ENCODE measurements around the gene FAM53B. TPM values are rescaled to one million over a fixed set of nuclear protein-coding genes. Genes with fewer than 3 reads are reported as not detected.

FAM53B gene
- total RNA-seq, 2 experiments from 2014 or later, result 13.3 to 13.9 TPM

- ChIA-PET POLR2A (interaction anchor here (1.0 to 2.7 kb wide), 4 partner anchors 9 to 41 kb away, joined by 4 to 31 read pairs (median 8); no protein-coding TSS in a partner anchor), CTCF (interaction anchor here (1.0 to 7.6 kb wide), 8 partner anchors 11 to 87 kb away, joined by 3 to 100 read pairs (median 5); no protein-coding TSS in a partner anchor)
- Mint-ChIP-seq H3K4me3 (peak overlapping the region; percentile 37), H3K36me3 (ENCODE audit: low read depth) (peaks cover 13% of the 10 kb centered on the region), H3K27ac (peak overlapping the region; percentile 86), H3K27me3 (peaks cover 1% of the 10 kb centered on the region), H3K9me3 (ENCODE audit: low read depth) (no peaks in the 10 kb centered on the region), H3K4me1 (peaks cover 80% of the 10 kb centered on the region)
- DNase-seq (peak; percentile 65), ATAC-seq (peak; percentile 50)
- intact Hi-C loops (cut with DNase I, micrococcal nuclease), result loop anchor here (1.0 to 10.0 kb wide), 3 partner anchors 9 to 1573 kb away; partner anchors contain the start of gene BUB3 (in 1 of the 2)
Observed at GRCh38 chr10:124728071-124728829, 15.9 kb downstream of the FAM53B start.

- intact Hi-C loops (cut with DNase I, micrococcal nuclease), result loop anchor here in 1 of 2 experiments (10.0 kb wide), 1 partner anchor 1573 kb away; the partner anchor contains the start of gene BUB3
- ChIA-PET CTCF (interaction anchor here (0.6 to 11.9 kb wide), 9 partner anchors 10 to 664 kb away, joined by 3 to 146 read pairs (median 6); no protein-coding TSS in a partner anchor), POLR2A (interaction anchor here (1.5 to 2.7 kb wide), 2 partner anchors 9 to 39 kb away, joined by 10 to 31 read pairs; no protein-coding TSS in a partner anchor)
- ATAC-seq (no peak), DNase-seq (no peak)
- H3K9me3 Mint-ChIP-seq (ENCODE audit: low read depth), result no peaks in the 10 kb centered on the region
- peak overlapping the region; percentile 86 for H3K27ac Mint-ChIP-seq
- peaks cover 80% of the 10 kb centered on the region for H3K4me1 Mint-ChIP-seq
- H3K27me3 Mint-ChIP-seq, result peaks cover 1% of the 10 kb centered on the region
- H3K36me3 Mint-ChIP-seq (ENCODE audit: low read depth), result peaks cover 11% of the 10 kb centered on the region
- H3K4me3 Mint-ChIP-seq, result no peak overlapping the region
Observed at GRCh38 chr10:124727361-124727960, 16.7 kb downstream of the FAM53B start.

GRCh38 chr10:124725791-124726190 lies 18.4 kb downstream of the FAM53B start:
- no peak for ATAC-seq
- ChIA-PET CTCF (interaction anchor here (1.4 to 11.9 kb wide), 3 partner anchors 8 to 37 kb away, joined by 6 to 146 read pairs (median 9); no protein-coding TSS in a partner anchor), POLR2A (no interaction called here)
- H3K27ac Mint-ChIP-seq, result no peak overlapping the region
- H3K4me3 Mint-ChIP-seq, result no peak overlapping the region
- H3K27me3 Mint-ChIP-seq, result peaks cover 1% of the 10 kb centered on the region
- peaks cover 8% of the 10 kb centered on the region for H3K36me3 Mint-ChIP-seq (ENCODE audit: low read depth)
- H3K4me1 Mint-ChIP-seq, result peaks cover 87% of the 10 kb centered on the region
- no peaks in the 10 kb centered on the region for H3K9me3 Mint-ChIP-seq (ENCODE audit: low read depth)
- DNase-seq, result no peak
- intact Hi-C loops (cut with DNase I, micrococcal nuclease), result loop anchor here in 1 of 2 experiments (10.0 kb wide), 1 partner anchor 1571 kb away; the partner anchor contains the start of gene BUB3

DNA sequence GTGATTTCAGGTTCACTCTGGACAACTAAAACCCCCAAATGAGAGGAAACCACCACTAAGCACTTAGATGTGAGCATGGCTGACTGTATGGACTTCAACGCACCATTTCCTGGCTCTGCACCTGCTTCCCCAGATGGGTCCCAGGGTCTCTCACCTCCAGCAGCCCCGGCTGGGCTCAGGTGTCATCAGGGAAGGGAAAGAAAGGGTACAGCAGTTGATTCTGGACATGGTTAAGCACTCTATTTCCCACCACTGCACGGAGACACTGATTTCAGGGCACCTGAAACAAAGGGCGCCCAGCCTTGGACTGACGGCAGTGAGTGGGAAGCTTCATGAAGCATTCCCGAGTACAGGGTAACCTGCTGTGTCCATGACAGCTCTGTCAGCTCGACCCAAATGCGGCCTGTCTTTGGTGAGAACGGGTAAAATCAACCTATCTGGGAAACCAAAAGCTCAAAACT lies 19.0 kb downstream of the FAM53B start:
- no peak overlapping the region for H3K4me3 Mint-ChIP-seq
- CTCF ChIA-PET, result interaction anchor here (1.4 to 11.9 kb wide), 2 partner anchors 15 to 36 kb away, joined by 9 to 146 read pairs; no protein-coding TSS in a partner anchor
- POLR2A ChIA-PET, result interaction anchor here (0.7 to 2.6 kb wide), 2 partner anchors 8 to 20 kb away, joined by 3 to 25 read pairs; no protein-coding TSS in a partner anchor

DNA sequence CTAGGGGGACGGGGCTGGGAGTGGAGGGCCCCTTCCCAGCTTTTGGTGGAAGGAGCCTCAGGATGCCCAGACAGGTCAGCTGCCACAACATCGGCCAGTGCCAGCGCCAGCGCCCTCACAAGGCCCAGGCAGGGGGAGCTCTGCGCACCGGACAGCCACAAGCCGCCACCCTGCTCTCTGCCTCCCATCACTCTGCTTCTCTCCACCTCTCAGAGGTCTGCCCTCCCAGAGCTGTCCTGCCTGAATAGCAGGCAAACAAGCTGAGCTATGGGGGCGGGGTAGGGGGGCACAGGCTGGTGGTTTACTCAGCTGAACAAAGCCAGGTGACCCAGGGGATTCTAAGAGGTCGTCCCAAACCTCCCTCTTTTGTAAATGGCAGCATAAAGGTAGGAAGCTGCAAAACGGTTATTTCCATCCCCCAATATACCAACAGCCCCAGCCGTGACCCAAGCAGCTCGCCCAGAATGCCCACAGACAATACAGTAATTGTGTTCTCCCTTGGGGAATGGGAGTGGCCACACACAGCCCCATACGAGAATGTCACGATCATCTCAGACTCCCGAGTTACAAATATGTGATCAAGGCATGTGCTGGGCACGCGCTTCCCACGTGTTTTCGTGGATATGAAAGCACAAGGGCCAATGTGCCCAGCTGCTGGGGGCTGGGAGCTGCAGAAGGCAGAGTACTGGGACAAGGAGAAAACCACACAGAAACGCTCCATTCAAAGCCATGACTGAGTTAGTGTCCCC lies 19.7 kb downstream of the FAM53B start:
- intact Hi-C loops (cut with DNase I, micrococcal nuclease), result loop anchor here in 1 of 2 experiments (10.0 kb wide), 1 partner anchor 1570 kb away; the partner anchor contains the start of gene BUB3
- peaks cover 88% of the 10 kb centered on the region for H3K4me1 Mint-ChIP-seq
- peaks cover 9% of the 10 kb centered on the region for H3K36me3 Mint-ChIP-seq (ENCODE audit: low read depth)
- no peak for ATAC-seq
- ChIA-PET CTCF (interaction anchor here (0.7 to 11.9 kb wide), 5 partner anchors 9 to 35 kb away, joined by 3 to 146 read pairs (median 4); no protein-coding TSS in a partner anchor), POLR2A (interaction anchor here (0.7 to 2.6 kb wide), 2 partner anchors 9 to 19 kb away, joined by 3 to 25 read pairs; no protein-coding TSS in a partner anchor)
- H3K27ac Mint-ChIP-seq, result peak overlapping the region; percentile 90
- H3K27me3 Mint-ChIP-seq, result peaks cover 1% of the 10 kb centered on the region
- H3K4me3 Mint-ChIP-seq, result no peak overlapping the region
- no peak for DNase-seq
- no peaks in the 10 kb centered on the region for H3K9me3 Mint-ChIP-seq (ENCODE audit: low read depth)

More for the DNA sequence above, 19.0 kb downstream of the FAM53B start:
- Mint-ChIP-seq H3K4me1 (peaks cover 88% of the 10 kb centered on the region), H3K36me3 (ENCODE audit: low read depth) (peaks cover 11% of the 10 kb centered on the region), H3K27ac (peak overlapping the region; percentile 19), H3K27me3 (peaks cover 1% of the 10 kb centered on the region), H3K9me3 (ENCODE audit: low read depth) (no peaks in the 10 kb centered on the region)
- intact Hi-C loops (cut with DNase I, micrococcal nuclease), result loop anchor here in 1 of 2 experiments (10.0 kb wide), 1 partner anchor 1570 kb away; the partner anchor contains the start of gene BUB3
- ATAC-seq (no peak), DNase-seq (no peak)

DNA sequence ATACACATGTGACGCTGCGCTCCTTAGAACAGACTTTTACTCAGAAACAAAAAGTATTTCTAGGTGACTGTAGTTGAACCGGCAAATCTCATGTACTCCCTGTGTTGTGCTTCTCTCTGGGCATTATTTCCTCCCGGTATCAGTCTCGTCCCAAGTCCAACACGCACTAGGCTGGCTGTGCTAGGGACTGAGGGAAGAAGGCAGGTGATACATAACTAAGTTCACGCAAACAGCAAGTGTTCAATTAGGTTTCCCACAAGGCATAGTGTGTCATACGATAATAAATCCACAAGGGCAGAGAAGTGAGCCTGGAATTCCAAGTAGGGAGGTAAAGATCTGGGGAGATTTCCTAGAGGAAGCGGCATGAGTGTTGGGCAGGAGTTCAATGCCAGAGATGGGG lies 20.4 kb downstream of the FAM53B start:
- intact Hi-C loops (cut with DNase I, micrococcal nuclease), result loop anchor here (1.0 to 10.0 kb wide), 2 partner anchors 9 to 1569 kb away; partner anchors contain the start of gene BUB3 (in 1 of the 2)
- Mint-ChIP-seq H3K36me3 (ENCODE audit: low read depth) (peaks cover 7% of the 10 kb centered on the region), H3K27me3 (peaks cover 1% of the 10 kb centered on the region), H3K4me1 (peaks cover 88% of the 10 kb centered on the region), H3K9me3 (ENCODE audit: low read depth) (no peaks in the 10 kb centered on the region), H3K4me3 (no peak overlapping the region), H3K27ac (peak overlapping the region; percentile 90)
- CTCF ChIA-PET, result interaction anchor here (0.7 to 11.9 kb wide), 8 partner anchors 8 to 52 kb away, joined by 3 to 146 read pairs (median 4); no protein-coding TSS in a partner anchor
- ATAC-seq, result no peak
- no peak for DNase-seq
- POLR2A ChIA-PET, result interaction anchor here (0.7 to 2.6 kb wide), 9 partner anchors 9 to 102 kb away, joined by 3 to 25 read pairs (median 7); no protein-coding TSS in a partner anchor

GRCh38 chr10:124722798-124723783 lies 21.1 kb downstream of the FAM53B start:
- peaks cover 7% of the 10 kb centered on the region for H3K36me3 Mint-ChIP-seq (ENCODE audit: low read depth)
- POLR2A ChIA-PET, result interaction anchor here (0.5 to 2.6 kb wide), 14 partner anchors 8 to 193 kb away, joined by 3 to 25 read pairs (median 6); no protein-coding TSS in a partner anchor
- CTCF ChIA-PET, result interaction anchor here (0.6 to 11.9 kb wide), 14 partner anchors 9 to 91 kb away, joined by 3 to 146 read pairs (median 4); no protein-coding TSS in a partner anchor
- no peaks in the 10 kb centered on the region for H3K9me3 Mint-ChIP-seq (ENCODE audit: low read depth)
- ATAC-seq (peak; percentile 52), DNase-seq (peak; percentile 79)
- peak overlapping the region; percentile 26 for H3K4me3 Mint-ChIP-seq
- peaks cover 1% of the 10 kb centered on the region for H3K27me3 Mint-ChIP-seq
- peaks cover 88% of the 10 kb centered on the region for H3K4me1 Mint-ChIP-seq
- H3K27ac Mint-ChIP-seq, result peak overlapping the region; percentile 90
- intact Hi-C loops (cut with DNase I, micrococcal nuclease), result loop anchor here (1.0 to 10.0 kb wide), 2 partner anchors 10 to 1568 kb away; partner anchors contain the start of gene BUB3 (in 1 of the 2)

- intact Hi-C loops (cut with DNase I, micrococcal nuclease), result loop anchor here in 1 of 2 experiments (10.0 kb wide), 1 partner anchor 1567 kb away; the partner anchor contains the start of gene BUB3
- H3K4me3 Mint-ChIP-seq, result no peak overlapping the region
- H3K4me1 Mint-ChIP-seq, result peaks cover 93% of the 10 kb centered on the region
Observed at GRCh38 chr10:124721330-124722045, 22.7 kb downstream of the FAM53B start.

More at GRCh38 chr10:124721330-124722045, 22.7 kb downstream of the FAM53B start:
- ChIA-PET POLR2A (no interaction called here), CTCF (interaction anchor here (0.6 to 11.9 kb wide), 6 partner anchors 13 to 72 kb away, joined by 3 to 146 read pairs (median 4); no protein-coding TSS in a partner anchor)
- Mint-ChIP-seq H3K36me3 (ENCODE audit: low read depth) (peaks cover 18% of the 10 kb centered on the region), H3K27me3 (peaks cover 1% of the 10 kb centered on the region), H3K9me3 (ENCODE audit: low read depth) (no peaks in the 10 kb centered on the region), H3K27ac (peak overlapping the region; percentile 67)
- DNase-seq, result peak; percentile 51
- no peak for ATAC-seq
